Breast epithelium (tissue), 4 donors: ENCODE results near the gene FSTL4. TPM values are rescaled to one million over a fixed set of nuclear protein-coding genes. Genes with fewer than 3 reads are reported as not detected.

Experiments
- DNase-seq, 2 donors: peaks; one replicate each; pipeline ENCODE4 v3.0.0-alpha.2; 2019; ENCODE audit warnings: low spot score in 2 of 2
- H3K27ac ChIP-seq, 2 donors: fragments of 200-600 bp; sonication (generic) in 1 of 2; one replicate each; pipeline ENCODE4 v1.5.1; 2016 to 2019; ENCODE audit warnings: mild to moderate bottlenecking in 1 of 2
- H3K27me3 ChIP-seq, 2 donors: fragments of 200-600 bp; sonication (generic) in 1 of 2; one replicate each; pipeline versions ENCODE4 v1.5.1 to v1.6.0; 2017 to 2019; ENCODE audit warnings: control low read depth in 1 of 2, mild to moderate bottlenecking in 1 of 2
- H3K36me3 ChIP-seq: fragments of 200-600 bp; one replicate; pipeline ENCODE4 v1.5.1; 2019
- H3K4me1 ChIP-seq, 2 donors: fragments of 200-600 bp; sonication (generic); one replicate each; pipeline ENCODE4 v1.5.1; 2016 to 2019; ENCODE audit warnings: control low read depth in 1 of 2
- H3K4me3 ChIP-seq, 3 donors: fragments of 200-600 bp; sonication (generic); 1 replicate in 2 of 3; 2 replicates in 1 of 3; pipeline ENCODE4 v1.5.1; 2016 to 2019; ENCODE audit warnings: mild to moderate bottlenecking in 3 of 3, moderate library complexity in 2 of 3
- H3K9me3 ChIP-seq, 2 donors: fragments of 200-600 bp; sonication (generic) in 1 of 2; one replicate each; pipeline ENCODE4 v1.5.1; 2016 to 2019; ENCODE audit warnings: control low read depth in 1 of 2
- CTCF ChIP-seq, 3 donors: fragments of 450-650 bp; IDR thresholded peaks; one replicate each; pipeline ENCODE4 v1.5.1; 2016 to 2017; ENCODE audit warnings: antibody characterized with exemption in 3 of 3, mild to moderate bottlenecking in 3 of 3, moderate library complexity in 3 of 3
- POLR2A ChIP-seq: fragments of 450-650 bp; IDR thresholded peaks from one replicate; pipeline ENCODE4 v1.6.1; 2016; ENCODE audit warnings: antibody characterized with exemption, mild to moderate bottlenecking, moderate library complexity
- POLR2AphosphoS5 ChIP-seq, 3 donors: sonication (generic); formaldehyde crosslinking; IDR thresholded peaks; one replicate each; pipeline ENCODE4 v1.6.1; 2017; ENCODE audit warnings: antibody characterized with exemption in 3 of 3
- intact Hi-C: fragments of 100-400 bp; cut with DNase I; formaldehyde crosslinking; loops from one replicate; pipeline ENCODE4 v1.15.1; 2023; ENCODE audit warnings: low total_unique reads
- total RNA-seq, 3 donors: library from RNA; depleted of rRNA; stranded (reverse); fragments of >200 nt; gene quantifications; one replicate each; pipeline ENCODE4 v1.1.0, GENCODE V29; 2016

Gene FSTL4
- total RNA-seq, 3 donors from 2014 or later = 0.16 to 0.98 (median 0.88) TPM

GRCh38 chr5:133364936-133365707, 247.2 kb downstream of the FSTL4 start:
- intact Hi-C loops = no loop called here
- no peaks in the 10 kb centered on the region for H3K36me3 ChIP-seq
- TF ChIP-seq POLR2A (no peak), CTCF (IDR thresholded peaks at IDR 0.05) (no peak), POLR2AphosphoS5 (IDR thresholded peaks at IDR 0.05) (no peak)
- DNase-seq = no peak
- H3K9me3 ChIP-seq = no peaks in the 10 kb centered on the region
- H3K4me3 ChIP-seq = no peak overlapping the region
- no peak overlapping the region for H3K27ac ChIP-seq
- H3K27me3 ChIP-seq = no peaks in the 10 kb centered on the region
- H3K4me1 ChIP-seq = no peaks in the 10 kb centered on the region

GRCh38 chr5:133363807-133364587, 248.3 kb downstream of the FSTL4 start:
- no peak overlapping the region for H3K4me3 ChIP-seq
- no peaks in the 10 kb centered on the region for H3K9me3 ChIP-seq
- H3K27ac ChIP-seq = no peak overlapping the region
- no peaks in the 10 kb centered on the region for H3K36me3 ChIP-seq
- no peak for DNase-seq
- H3K27me3 ChIP-seq = no peaks in the 10 kb centered on the region
- no peaks in the 10 kb centered on the region for H3K4me1 ChIP-seq
- intact Hi-C loops = no loop called here
- no peak for TF ChIP-seq CTCF (IDR thresholded peaks at IDR 0.05)
- TF ChIP-seq POLR2AphosphoS5 (IDR thresholded peaks at IDR 0.05) = no peak
- TF ChIP-seq POLR2A = no peak

GRCh38 chr5:133362438-133362837, 249.9 kb downstream of the FSTL4 start:
- no peak for DNase-seq
- H3K36me3 ChIP-seq = no peaks in the 10 kb centered on the region
- TF ChIP-seq CTCF (IDR thresholded peaks at IDR 0.05) = no peak
- TF ChIP-seq POLR2AphosphoS5 (IDR thresholded peaks at IDR 0.05) = no peak
- TF ChIP-seq POLR2A = no peak
- H3K4me1 ChIP-seq = no peaks in the 10 kb centered on the region
- H3K27ac ChIP-seq = no peak overlapping the region
- H3K27me3 ChIP-seq = no peaks in the 10 kb centered on the region
- H3K9me3 ChIP-seq = no peaks in the 10 kb centered on the region
- intact Hi-C loops = no loop called here
- no peak overlapping the region for H3K4me3 ChIP-seq

- intact Hi-C loops = no loop called here
- Histone ChIP-seq H3K27ac (no peak overlapping the region), H3K36me3 (no peaks in the 10 kb centered on the region), H3K4me1 (no peaks in the 10 kb centered on the region), H3K27me3 (no peaks in the 10 kb centered on the region), H3K4me3 (no peak overlapping the region), H3K9me3 (no peaks in the 10 kb centered on the region)
- no peak for TF ChIP-seq POLR2AphosphoS5 (IDR thresholded peaks at IDR 0.05)
- TF ChIP-seq POLR2A = no peak
- DNase-seq = no peak
These were observed 250.4 kb downstream of the FSTL4 start for GRCh38 chr5:133361922-133362321.

- H3K4me3 ChIP-seq = no peak overlapping the region
- no peaks in the 10 kb centered on the region for H3K9me3 ChIP-seq
- DNase-seq = no peak
- no peaks in the 10 kb centered on the region for H3K27me3 ChIP-seq
- H3K27ac ChIP-seq = no peak overlapping the region
- no peaks in the 10 kb centered on the region for H3K36me3 ChIP-seq
- H3K4me1 ChIP-seq = no peaks in the 10 kb centered on the region
- TF ChIP-seq CTCF (IDR thresholded peaks at IDR 0.05) = no peak
- no peak for TF ChIP-seq POLR2A
- TF ChIP-seq POLR2AphosphoS5 (IDR thresholded peaks at IDR 0.05) = no peak
- intact Hi-C loops = no loop called here
These were observed 251.5 kb downstream of the FSTL4 start for GRCh38 chr5:133360693-133361472.
